ENCODE results near the gene GLCE. TPM values are rescaled to one million over a fixed set of nuclear protein-coding genes. Genes with fewer than 3 reads are reported as not detected.
A peak's percentile ranks its signal among the peaks of the same experiment; 100 is the strongest.

The GLCE gene
- total RNA-seq, 1 donor from 2014 or later: 7.6 TPM

GRCh38 chr15:69132977-69133861 lies 27.2 kb upstream of the GLCE start:
- ATAC-seq (ENCODE audit: poor library complexity): peak; percentile 28
- intact Hi-C loops (cut with DNase I): no loop called here
- DNase-seq: peak; percentile 47

- intact Hi-C loops (cut with DNase I): no loop called here
- no peak for ATAC-seq (ENCODE audit: poor library complexity)
- DNase-seq: no peak
These were observed 26.4 kb upstream of the GLCE start for GRCh38 chr15:69133862-69134519.

- ATAC-seq (ENCODE audit: poor library complexity): no peak
- DNase-seq: no peak
- intact Hi-C loops (cut with DNase I): no loop called here
These were observed 25.6 kb upstream of the GLCE start for GRCh38 chr15:69134791-69135190.

GRCh38 chr15:69135499-69135898 lies 24.9 kb upstream of the GLCE start:
- DNase-seq (no peak), ATAC-seq (ENCODE audit: poor library complexity) (no peak)
- intact Hi-C loops (cut with DNase I): no loop called here

DNA sequence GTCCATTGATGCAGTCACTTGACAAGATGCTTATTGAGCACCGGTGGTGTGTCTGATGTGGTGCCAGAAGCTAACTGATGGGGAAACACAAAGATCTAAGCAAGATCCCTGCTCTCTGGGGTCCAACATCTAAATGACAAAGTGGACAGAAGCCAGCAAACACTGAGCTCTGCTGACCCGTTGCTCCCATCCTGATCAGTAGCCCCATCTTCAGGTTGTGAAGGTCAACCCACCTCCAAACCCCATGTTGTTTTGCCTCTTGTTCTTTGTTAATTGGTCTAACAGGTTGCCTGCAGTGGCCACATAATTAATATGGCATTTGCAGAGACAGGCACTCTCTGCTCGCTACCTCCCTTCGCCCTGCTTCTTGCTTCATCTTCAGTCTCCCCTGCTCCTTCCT lies 21.5 kb upstream of the GLCE start:
- no peak for DNase-seq
- no peak for ATAC-seq (ENCODE audit: poor library complexity)
- intact Hi-C loops (cut with DNase I): no loop called here

GRCh38 chr15:69140306-69140705 lies 20.1 kb upstream of the GLCE start:
- ATAC-seq (ENCODE audit: poor library complexity) (no peak), DNase-seq (no peak)
- intact Hi-C loops (cut with DNase I): no loop called here

DNA sequence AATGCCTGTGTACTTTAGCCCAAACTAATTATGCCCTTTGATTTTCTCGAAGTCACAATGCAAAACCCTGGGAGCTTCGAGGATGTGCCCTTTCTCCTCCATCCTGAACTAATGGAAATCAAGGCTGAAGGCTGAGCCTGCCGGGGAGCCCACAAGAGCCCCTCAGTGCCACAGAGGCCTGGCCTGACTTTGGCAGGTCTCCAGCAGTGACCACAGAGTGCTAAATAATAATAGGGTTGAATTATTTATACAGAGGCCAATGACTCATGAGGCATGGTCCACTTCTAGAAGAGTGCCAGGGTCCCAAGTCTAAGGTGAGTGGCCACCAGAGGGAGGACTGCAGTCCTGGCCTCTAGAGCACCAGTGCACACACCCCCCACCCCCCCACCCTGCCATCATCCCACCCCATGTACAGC lies 19.1 kb upstream of the GLCE start:
- DNase-seq: no peak
- ATAC-seq (ENCODE audit: poor library complexity): no peak
- intact Hi-C loops (cut with DNase I): no loop called here

DNA sequence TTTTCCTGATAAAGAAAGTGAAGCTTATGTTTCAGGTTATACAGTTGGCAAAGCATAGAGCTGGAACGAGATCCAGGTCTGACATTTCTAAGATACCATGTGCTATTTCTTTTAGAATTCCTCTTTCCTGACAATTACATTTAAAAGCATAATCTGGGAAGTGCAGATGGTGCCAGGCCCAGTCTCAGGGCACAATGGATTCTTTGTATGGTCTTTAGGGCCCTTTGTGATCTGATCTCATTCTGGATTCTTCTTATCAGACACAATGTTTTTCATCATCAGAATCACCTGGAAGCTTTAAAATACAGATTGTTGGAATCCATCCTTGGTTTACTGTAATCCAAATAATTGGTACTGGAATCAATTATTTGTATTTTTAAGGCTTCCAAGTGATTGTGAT lies 18.6 kb upstream of the GLCE start:
- DNase-seq (no peak), ATAC-seq (ENCODE audit: poor library complexity) (no peak)
- intact Hi-C loops (cut with DNase I): no loop called here

GRCh38 chr15:69143756-69144436 lies 16.5 kb upstream of the GLCE start:
- DNase-seq (no peak), ATAC-seq (ENCODE audit: poor library complexity) (no peak)
- intact Hi-C loops (cut with DNase I): no loop called here

DNA sequence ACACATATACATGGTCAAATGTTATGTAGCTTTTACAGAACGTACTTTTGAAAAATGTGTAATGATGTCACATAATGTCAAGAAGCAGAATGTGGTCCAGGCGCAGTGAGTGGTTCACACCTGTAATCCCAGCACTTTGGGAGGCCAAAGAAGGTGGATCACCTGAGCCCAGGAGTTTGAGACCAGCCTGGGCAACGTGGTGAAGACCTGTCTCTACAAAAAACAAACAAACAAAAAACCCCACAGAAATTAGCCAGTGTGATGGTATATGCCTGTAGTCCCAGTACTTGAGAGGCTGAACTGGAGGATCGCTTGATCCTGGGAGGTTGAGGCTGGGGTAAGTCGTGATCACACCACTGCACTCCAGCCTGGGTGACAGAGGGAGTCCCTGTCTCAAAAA lies 15.9 kb upstream of the GLCE start:
- no peak for ATAC-seq (ENCODE audit: poor library complexity)
- intact Hi-C loops (cut with DNase I): no loop called here
- no peak for DNase-seq

DNA sequence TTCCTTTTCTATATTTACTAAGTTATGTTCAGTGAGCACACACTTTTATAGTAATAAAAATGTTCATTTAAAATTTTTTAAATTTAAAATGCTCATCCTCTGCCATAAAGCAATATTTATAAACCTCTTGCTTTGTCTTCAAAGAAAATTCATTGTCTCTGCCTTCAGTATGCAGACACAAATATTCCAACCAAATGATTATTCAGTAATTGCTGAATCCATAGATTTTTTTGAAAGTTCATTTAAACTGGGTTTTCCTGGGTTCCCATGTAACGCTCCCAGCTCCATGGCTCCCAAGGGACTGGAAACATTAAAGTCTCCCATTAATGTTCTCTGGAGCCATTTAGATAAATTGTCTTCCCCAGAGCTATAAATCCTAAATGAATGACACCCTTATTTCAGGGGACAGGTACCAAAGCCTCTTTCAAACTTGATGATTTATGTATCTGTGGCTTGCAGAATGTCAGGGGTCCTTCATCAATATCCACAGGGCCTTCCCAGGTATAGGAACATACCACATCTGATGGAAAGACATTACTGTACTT lies 15.2 kb upstream of the GLCE start:
- no peak for ATAC-seq (ENCODE audit: poor library complexity)
- intact Hi-C loops (cut with DNase I): no loop called here
- DNase-seq: no peak

DNA sequence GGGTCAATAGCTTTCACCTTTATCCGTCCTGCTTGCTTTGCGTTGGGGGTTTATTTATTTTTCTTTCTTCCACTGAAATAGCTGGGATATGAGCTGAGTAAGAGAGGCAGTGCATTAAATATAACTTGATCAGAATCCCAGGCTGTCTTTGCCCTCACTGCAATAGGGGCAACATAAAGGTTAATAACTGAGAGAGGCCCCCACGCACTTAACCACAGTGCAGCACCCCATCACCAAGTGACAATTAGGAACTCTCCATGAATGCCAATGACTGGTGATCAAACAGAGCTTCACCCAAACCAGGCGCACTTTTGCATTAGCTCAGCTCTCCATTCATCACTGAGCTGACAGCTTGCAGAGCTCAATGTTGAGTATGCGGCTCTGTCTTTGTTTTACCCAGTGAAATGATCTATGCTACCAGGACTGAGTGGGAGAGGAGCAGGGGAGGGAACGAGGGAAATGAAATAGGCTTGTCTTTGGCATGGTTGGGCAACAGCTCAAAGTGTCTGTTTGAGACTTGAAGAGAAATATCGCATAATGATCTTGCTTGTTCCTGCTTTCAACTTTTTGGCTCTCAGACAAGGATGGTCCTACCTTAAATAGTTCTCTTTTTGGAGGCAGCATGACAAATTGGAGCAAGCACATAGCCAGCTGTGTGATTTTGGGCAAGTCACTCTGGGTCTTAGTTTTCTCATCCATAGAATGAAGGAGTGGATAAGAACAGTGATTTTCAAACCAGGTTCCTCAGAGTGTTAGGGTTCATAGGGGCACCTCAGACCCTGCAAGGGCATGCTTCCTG lies 14.5 kb upstream of the GLCE start:
- intact Hi-C loops (cut with DNase I): no loop called here
- no peak for ATAC-seq (ENCODE audit: poor library complexity)
- no peak for DNase-seq

- ATAC-seq (ENCODE audit: poor library complexity): no peak
- intact Hi-C loops (cut with DNase I): no loop called here
These were observed 13.6 kb upstream of the GLCE start for GRCh38 chr15:69146724-69147435.

GRCh38 chr15:69148465-69148864 lies 12.0 kb upstream of the GLCE start:
- ATAC-seq (ENCODE audit: poor library complexity) (no peak), DNase-seq (no peak)
- intact Hi-C loops (cut with DNase I): no loop called here

More at GRCh38 chr15:69146724-69147435, 13.6 kb upstream of the GLCE start:
- DNase-seq: no peak

DNA sequence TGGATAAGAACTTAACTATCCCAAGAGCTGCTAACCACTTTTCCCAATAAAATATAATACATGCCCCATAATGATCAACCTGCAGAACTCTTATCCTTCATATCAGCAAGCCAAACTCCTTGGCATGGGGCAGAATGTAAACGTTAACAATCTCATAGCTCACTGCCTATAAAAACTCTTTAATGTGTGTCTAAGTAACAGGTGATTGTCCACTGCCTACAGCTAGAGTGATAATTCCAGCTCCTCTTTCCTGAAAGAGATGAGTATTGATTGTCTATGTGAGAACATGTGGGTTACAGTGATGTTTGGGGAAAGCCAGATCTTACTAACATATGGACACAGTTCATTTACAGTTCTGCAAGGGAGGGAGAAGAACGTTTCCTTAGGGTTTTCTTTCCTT lies 11.3 kb upstream of the GLCE start:
- DNase-seq: no peak
- no peak for ATAC-seq (ENCODE audit: poor library complexity)
- intact Hi-C loops (cut with DNase I): no loop called here

DNA sequence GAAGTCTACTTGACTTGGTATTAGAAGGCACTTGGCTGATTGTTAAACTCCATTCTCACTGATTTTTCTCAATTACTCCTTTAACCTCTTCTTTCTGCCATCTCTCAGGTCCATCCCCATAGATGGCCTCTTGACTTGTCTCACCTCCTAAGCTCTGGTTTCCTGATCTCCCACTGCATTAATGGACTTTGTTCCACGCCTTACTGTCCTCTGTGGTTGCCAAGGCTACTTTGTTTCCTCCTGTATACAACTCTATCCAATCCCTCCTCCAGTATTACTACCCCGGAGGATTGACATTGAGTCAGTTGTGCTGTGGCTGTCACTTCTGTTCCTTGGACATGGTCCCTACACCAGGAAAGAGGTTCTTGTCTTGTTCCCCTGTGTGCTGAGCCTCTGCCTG lies 10.6 kb upstream of the GLCE start:
- intact Hi-C loops (cut with DNase I): no loop called here
- ATAC-seq (ENCODE audit: poor library complexity): no peak
- DNase-seq: no peak

- intact Hi-C loops (cut with DNase I): no loop called here
- no peak for DNase-seq
These were observed 10.1 kb upstream of the GLCE start for GRCh38 chr15:69150336-69150735.

DNA sequence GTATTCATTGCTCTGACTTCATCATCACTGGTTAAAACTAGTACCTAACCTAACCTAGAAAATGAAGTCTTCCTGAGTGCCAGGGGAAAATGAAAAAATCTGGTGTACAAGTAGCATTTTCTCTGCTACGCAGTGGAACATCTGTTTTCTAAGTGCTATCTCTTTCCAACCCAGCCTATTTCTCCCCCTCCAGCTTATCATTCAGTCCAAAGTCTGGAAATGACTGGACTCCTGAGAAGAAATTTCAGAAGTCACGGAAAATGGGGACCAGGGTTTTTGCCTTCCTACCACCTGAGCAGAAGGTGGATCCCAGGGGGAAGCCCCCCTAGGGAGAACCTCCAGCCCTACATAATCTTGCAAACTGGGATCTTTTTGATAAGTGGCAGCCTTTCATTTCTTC lies 9.6 kb upstream of the GLCE start:
- DNase-seq (no peak), ATAC-seq (ENCODE audit: poor library complexity) (no peak)
- intact Hi-C loops (cut with DNase I): no loop called here

More at GRCh38 chr15:69150336-69150735, 10.1 kb upstream of the GLCE start:
- ATAC-seq (ENCODE audit: poor library complexity): no peak
